Measurements from ENCODE around the gene KCMF1. TPM values are rescaled to one million over a fixed set of nuclear protein-coding genes. Genes with fewer than 3 reads are reported as not detected.

KCMF1 gene
- polyA plus RNA-seq, 1 experiment: 121 TPM

DNA sequence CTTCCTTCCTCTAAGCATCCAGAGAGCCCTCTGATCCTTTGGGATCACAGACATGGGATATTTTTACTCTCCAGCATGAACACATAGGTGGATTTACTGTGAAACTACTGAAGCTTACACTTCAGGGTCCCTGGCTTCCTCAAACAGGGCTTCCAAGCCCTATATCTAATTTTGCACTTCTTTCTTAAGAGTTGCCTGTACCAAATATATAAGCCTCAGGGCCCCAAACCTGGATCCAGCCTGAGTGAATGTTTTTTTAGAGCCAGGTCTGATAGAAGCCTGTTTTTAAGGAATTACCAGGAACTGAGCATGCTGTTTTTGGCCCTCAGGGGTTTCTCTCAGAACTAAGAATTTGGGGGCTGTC, 13.2 kb upstream of the KCMF1 start:
- DNase-seq (ENCODE audit: low read depth, low spot score): no peak
- ChIA-PET POLR2A (interaction anchor here (0.6 to 1.3 kb wide), 5 partner anchors 11 to 51 kb away, joined by 3 to 10 read pairs (median 4); partner anchors contain the start of gene KCMF1), CTCF (interaction anchor here (0.9 to 2.2 kb wide), 2 partner anchors 12 to 32 kb away, joined by 7 to 16 read pairs; no protein-coding TSS in a partner anchor)
- Histone ChIP-seq H3K4me3 (ENCODE audit: low read depth, low read length) (no peak overlapping the region), H3K27ac (ENCODE audit: low read depth, low read length) (peak overlapping the region; percentile 95), H3K27me3 (ENCODE audit: control insufficient read depth, insufficient read depth, low read length) (no peaks in the 10 kb centered on the region), H3K9me3 (ENCODE audit: control insufficient read depth, insufficient read depth, low read length) (no peaks in the 10 kb centered on the region)
- TF ChIP-seq, protein P1, sequence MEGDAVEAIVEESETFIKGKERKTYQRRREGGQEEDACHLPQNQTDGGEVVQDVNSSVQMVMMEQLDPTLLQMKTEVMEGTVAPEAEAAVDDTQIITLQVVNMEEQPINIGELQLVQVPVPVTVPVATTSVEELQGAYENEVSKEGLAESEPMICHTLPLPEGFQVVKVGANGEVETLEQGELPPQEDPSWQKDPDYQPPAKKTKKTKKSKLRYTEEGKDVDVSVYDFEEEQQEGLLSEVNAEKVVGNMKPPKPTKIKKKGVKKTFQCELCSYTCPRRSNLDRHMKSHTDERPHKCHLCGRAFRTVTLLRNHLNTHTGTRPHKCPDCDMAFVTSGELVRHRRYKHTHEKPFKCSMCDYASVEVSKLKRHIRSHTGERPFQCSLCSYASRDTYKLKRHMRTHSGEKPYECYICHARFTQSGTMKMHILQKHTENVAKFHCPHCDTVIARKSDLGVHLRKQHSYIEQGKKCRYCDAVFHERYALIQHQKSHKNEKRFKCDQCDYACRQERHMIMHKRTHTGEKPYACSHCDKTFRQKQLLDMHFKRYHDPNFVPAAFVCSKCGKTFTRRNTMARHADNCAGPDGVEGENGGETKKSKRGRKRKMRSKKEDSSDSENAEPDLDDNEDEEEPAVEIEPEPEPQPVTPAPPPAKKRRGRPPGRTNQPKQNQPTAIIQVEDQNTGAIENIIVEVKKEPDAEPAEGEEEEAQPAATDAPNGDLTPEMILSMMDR (IDR thresholded peaks at IDR 0.05; ENCODE audit: low read depth, low read length): no peak

GRCh38 chr2:84958135-84959059, 12.6 kb upstream of the KCMF1 start:
- no peak overlapping the region for H3K4me3 ChIP-seq (ENCODE audit: low read depth, low read length)
- H3K27ac ChIP-seq (ENCODE audit: low read depth, low read length): peak overlapping the region; percentile 95
- POLR2A ChIA-PET: interaction anchor here (0.6 to 1.5 kb wide), 13 partner anchors 12 to 340 kb away, joined by 3 to 11 read pairs (median 5); partner anchors contain the start of gene KCMF1
- DNase-seq (ENCODE audit: low read depth, low spot score): peak; percentile 70
- TF ChIP-seq, protein P1 (IDR thresholded peaks at IDR 0.05; ENCODE audit: low read depth, low read length): no peak
- CTCF ChIA-PET: interaction anchor here (1.5 to 2.2 kb wide), 2 partner anchors 33 to 62 kb away, joined by 3 to 16 read pairs; no protein-coding TSS in a partner anchor
- no peaks in the 10 kb centered on the region for H3K9me3 ChIP-seq (ENCODE audit: control insufficient read depth, insufficient read depth, low read length)
- H3K27me3 ChIP-seq (ENCODE audit: control insufficient read depth, insufficient read depth, low read length): no peaks in the 10 kb centered on the region

- Histone ChIP-seq H3K9me3 (ENCODE audit: control insufficient read depth, insufficient read depth, low read length) (no peaks in the 10 kb centered on the region), H3K27ac (ENCODE audit: low read depth, low read length) (peak overlapping the region; percentile 95), H3K4me3 (ENCODE audit: low read depth, low read length) (no peak overlapping the region), H3K27me3 (ENCODE audit: control insufficient read depth, insufficient read depth, low read length) (no peaks in the 10 kb centered on the region)
- POLR2A ChIA-PET: interaction anchor here (0.6 to 1.5 kb wide), 8 partner anchors 11 to 339 kb away, joined by 3 to 11 read pairs (median 6); partner anchors contain the start of gene KCMF1
- no peak for DNase-seq (ENCODE audit: low read depth, low spot score)
- TF ChIP-seq, protein P1 (IDR thresholded peaks at IDR 0.05; ENCODE audit: low read depth, low read length): no peak
- CTCF ChIA-PET: interaction anchor here (1.5 to 2.2 kb wide), 2 partner anchors 33 to 61 kb away, joined by 3 to 16 read pairs; no protein-coding TSS in a partner anchor
Measured at GRCh38 chr2:84959095-84959565, 11.8 kb upstream of the KCMF1 start.

DNA sequence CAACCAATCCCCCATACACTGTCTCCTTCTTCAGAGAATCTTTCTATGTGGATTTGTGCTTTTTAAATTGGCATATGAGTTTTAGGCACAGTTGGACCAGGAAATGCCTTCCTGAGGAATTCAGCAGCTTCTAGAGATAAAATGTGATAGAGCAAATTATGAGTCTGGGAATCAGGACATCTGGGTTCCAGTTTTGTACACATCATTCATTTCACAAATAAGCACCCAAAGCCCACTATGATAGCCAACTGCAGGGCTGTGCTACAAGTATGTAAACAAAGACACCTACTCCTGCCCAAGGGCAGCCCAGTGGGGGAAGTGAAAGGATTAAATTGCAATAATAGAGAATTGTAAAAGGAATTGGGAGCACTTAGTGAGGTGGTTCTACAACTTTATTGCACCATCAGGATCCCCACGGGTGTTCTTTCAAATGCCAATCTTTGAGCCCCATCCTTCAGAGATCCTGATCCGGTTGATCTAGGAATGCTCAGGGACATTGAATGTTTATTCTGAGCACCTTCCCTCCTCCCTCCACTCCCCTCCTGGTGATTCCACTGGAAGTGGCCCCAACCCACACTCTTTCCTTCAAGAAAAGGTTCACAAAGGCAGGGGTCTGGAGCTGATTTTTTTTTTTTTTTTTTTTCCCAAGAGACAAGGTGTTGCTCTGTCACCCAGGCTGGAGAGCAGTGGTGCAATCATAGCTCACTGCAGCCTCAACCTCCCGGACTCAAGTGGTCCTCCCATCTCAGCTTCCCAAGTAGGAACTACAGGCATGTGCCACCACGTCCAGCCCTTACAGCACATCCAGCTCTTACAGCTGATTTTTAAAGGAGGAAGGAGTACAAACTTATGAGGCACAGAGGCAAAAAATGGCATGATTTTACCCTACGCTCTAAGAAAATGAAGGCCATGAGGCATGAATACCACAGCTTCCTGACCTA, 11.1 kb upstream of the KCMF1 start:
- Histone ChIP-seq H3K27me3 (ENCODE audit: control insufficient read depth, insufficient read depth, low read length) (no peaks in the 10 kb centered on the region), H3K27ac (ENCODE audit: low read depth, low read length) (peak overlapping the region; percentile 95), H3K9me3 (ENCODE audit: control insufficient read depth, insufficient read depth, low read length) (no peaks in the 10 kb centered on the region), H3K4me3 (ENCODE audit: low read depth, low read length) (no peak overlapping the region)
- TF ChIP-seq, protein P1 (IDR thresholded peaks at IDR 0.05; ENCODE audit: low read depth, low read length): no peak
- ChIA-PET CTCF (interaction anchor here (1.5 to 2.2 kb wide), 3 partner anchors 34 to 60 kb away, joined by 3 to 16 read pairs (median 9); no protein-coding TSS in a partner anchor), POLR2A (interaction anchor here (0.6 to 1.5 kb wide), 11 partner anchors 9 to 151 kb away, joined by 3 to 11 read pairs (median 4); partner anchors contain the start of gene KCMF1)
- no peak for DNase-seq (ENCODE audit: low read depth, low spot score)

Data from AG04450 (cell line).